Ovary (tissue), 9 donors: Measurements from ENCODE around the gene LANCL2. TPM values are rescaled to one million over a fixed set of nuclear protein-coding genes. Genes with fewer than 3 reads are reported as not detected.

Experiments
- DNase-seq, 5 donors: peaks; one replicate each; pipeline ENCODE4 v3.0.0-alpha.2; 2019 to 2020
- H3K27ac ChIP-seq, 2 donors: fragments of 200-600 bp; one replicate each; pipeline versions ENCODE4 v1.5.1 to v1.8.0; 2019 to 2022
- H3K27me3 ChIP-seq: fragments of 200-600 bp; one replicate; pipeline ENCODE4 v1.8.0; 2022
- H3K36me3 ChIP-seq: fragments of 200-600 bp; sonication (generic); one replicate; pipeline ENCODE4 v1.5.1; 2019
- H3K4me1 ChIP-seq: one replicate; pipeline ENCODE4 v1.8.1; 2013; ENCODE audit warnings: mild to moderate bottlenecking, moderate library complexity; ENCODE audit not compliant: insufficient read depth
- H3K4me3 ChIP-seq: fragments of 200-600 bp; sonication (generic); one replicate; pipeline ENCODE4 v1.5.1; 2017
- H3K9me3 ChIP-seq, 2 donors: fragments of 200-600 bp in 1 of 2; sonication (generic) in 1 of 2; one replicate each; pipeline versions ENCODE4 v1.5.1 to v1.8.1; 2013 to 2019; ENCODE audit warnings: mild to moderate bottlenecking in 1 of 2, moderate library complexity in 1 of 2
- EP300 ChIP-seq: sonication (generic); formaldehyde crosslinking; IDR thresholded peaks from one replicate; pipeline ENCODE4 v1.6.1; 2017; ENCODE audit warnings: antibody characterized with exemption
- POLR2A ChIP-seq: fragments of 450-650 bp; IDR thresholded peaks from one replicate; pipeline ENCODE4 v1.6.1; 2017; ENCODE audit warnings: antibody characterized with exemption, mild to moderate bottlenecking, moderate library complexity
- WGBS, 3 donors: extraction: QIAGEN DNeasy Blood & Tissue Kit in 1 of 3; methylation state at CpG; one replicate each; pipeline versions ENCODE4 v1.1.5 to v1.1.7; 2013 to 2017; 5-methylcytosine and 5-hydroxymethylcytosine counted together
- intact Hi-C, 4 donors: fragments of 100-400 bp; cut with DNase I; formaldehyde crosslinking; loops; one replicate each; pipeline versions ENCODE4 v1.11.0 to v1.15.1; 2022 to 2023
- polyA plus RNA-seq, 2 donors: library from polyadenylated mRNA; stranded (reverse); fragments of 200-250 nt in 1 of 2; fragments of 350-450 nt in 1 of 2; fragmentation: Illumina TruSeq in 1 of 2; extraction: RNeasy Lipid Tissue Mini Kit (QIAGEN cat#74804) in 1 of 2; gene quantifications; one replicate each; pipeline ENCODE4 v1.2.3, GENCODE V29; 2013 to 2014
- total RNA-seq, 7 donors: library from RNA; depleted of rRNA in 2 of 7; stranded (reverse); fragments of >200 nt in 2 of 7; fragmentation: NEBNext Ultra II Directional in 3 of 7; extraction: Animal tissue kit (Norgen Biotek cat#: 25700) in 3 of 7; gene quantifications; one replicate each; pipeline versions ENCODE4 v1.1.0 to v1.2.4, GENCODE V29; 2016 to 2023
- TF ChIP-seq, protein P1 (sequence below), 3 donors: fragments of 450-650 bp in 2 of 3; fragments of 200-600 bp in 1 of 3; IDR thresholded peaks; one replicate each; pipeline versions ENCODE4 v1.5.1 to v1.8.0; 2016 to 2022; ENCODE audit warnings: antibody characterized with exemption in 3 of 3, mild to moderate bottlenecking in 1 of 3
- donor health status: DM: no; HTN: no; CAD: no; lungs with moderate emphysema.
- donor health status: DM: no; HTN: no; CAD: no.
- donor health status: Bipolar disorder and iron deficiency.
- donor health status: DM: yes; HTN: yes; CAD: no.
- donor health status: DM: no; HTN: no; CAD: no.
- donor health status: DM: yes; HTN: yes; CAD: no.

LANCL2 gene
- total and polyA plus RNA-seq, 9 donors: 7.5 to 20.4 (median 16.8) TPM

DNA sequence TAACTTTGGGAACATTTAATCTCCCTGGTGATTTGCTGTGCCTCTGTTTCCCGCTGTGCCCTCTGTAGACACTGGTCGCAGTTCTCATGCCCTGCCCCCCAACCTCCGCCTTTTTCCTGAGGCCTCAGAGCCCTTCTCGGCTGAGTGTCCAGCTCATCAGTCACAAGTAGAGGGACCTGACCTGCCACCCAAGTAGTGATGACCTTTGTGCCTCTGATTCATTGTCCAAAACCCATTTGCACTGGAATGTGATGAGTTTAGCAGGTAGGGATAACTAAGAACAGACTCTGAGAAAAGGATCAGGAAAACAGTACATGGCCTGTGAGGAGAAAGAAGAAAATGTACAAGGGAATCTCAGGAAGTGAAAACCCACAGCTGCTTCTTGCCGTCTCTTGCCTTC is 58.8 kb downstream of the LANCL2 start:
- no peak overlapping the region for H3K27ac ChIP-seq
- no peaks in the 10 kb centered on the region for H3K4me1 ChIP-seq
- 79 to 92% (median 86%) methylated on average over 5 of the region's 5 CpGs for WGBS, 3 donors
- H3K4me3 ChIP-seq: no peak overlapping the region
- no peaks in the 10 kb centered on the region for H3K36me3 ChIP-seq
- no peaks in the 10 kb centered on the region for H3K9me3 ChIP-seq
- no peak for DNase-seq
- intact Hi-C loops: no loop called here
- H3K27me3 ChIP-seq: no peaks in the 10 kb centered on the region
- TF ChIP-seq, protein P1, sequence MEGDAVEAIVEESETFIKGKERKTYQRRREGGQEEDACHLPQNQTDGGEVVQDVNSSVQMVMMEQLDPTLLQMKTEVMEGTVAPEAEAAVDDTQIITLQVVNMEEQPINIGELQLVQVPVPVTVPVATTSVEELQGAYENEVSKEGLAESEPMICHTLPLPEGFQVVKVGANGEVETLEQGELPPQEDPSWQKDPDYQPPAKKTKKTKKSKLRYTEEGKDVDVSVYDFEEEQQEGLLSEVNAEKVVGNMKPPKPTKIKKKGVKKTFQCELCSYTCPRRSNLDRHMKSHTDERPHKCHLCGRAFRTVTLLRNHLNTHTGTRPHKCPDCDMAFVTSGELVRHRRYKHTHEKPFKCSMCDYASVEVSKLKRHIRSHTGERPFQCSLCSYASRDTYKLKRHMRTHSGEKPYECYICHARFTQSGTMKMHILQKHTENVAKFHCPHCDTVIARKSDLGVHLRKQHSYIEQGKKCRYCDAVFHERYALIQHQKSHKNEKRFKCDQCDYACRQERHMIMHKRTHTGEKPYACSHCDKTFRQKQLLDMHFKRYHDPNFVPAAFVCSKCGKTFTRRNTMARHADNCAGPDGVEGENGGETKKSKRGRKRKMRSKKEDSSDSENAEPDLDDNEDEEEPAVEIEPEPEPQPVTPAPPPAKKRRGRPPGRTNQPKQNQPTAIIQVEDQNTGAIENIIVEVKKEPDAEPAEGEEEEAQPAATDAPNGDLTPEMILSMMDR (IDR thresholded peaks at IDR 0.05): no peak
- TF ChIP-seq POLR2A (no peak), EP300 (no peak)

DNA sequence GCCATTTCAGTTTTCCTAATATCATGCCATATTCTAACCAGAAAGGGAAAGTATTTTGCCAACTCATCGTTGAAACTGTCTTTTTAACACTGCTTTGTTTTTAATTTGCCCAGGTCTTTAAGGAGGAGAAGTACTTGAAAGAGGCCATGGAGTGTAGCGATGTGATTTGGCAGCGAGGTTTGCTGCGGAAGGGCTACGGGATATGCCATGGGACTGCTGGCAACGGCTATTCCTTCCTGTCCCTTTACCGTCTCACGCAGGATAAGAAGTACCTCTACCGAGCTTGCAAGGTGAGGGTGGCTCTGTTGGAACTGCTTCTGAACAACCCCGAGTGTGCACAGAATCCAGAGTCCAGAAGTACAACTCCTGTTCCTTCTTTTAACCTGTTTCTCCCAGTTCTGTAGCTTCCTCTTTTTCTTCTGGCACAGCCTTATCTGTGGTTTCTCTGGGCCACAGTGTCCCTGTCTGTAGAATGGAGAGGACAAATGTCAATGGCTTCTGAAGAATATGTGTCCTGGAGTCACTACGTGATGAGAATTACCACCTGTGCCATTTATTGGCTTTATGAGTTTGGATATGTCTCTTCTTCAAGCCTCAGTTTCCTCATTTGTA is 60.1 kb downstream of the LANCL2 start:
- Histone ChIP-seq H3K36me3 (no peaks in the 10 kb centered on the region), H3K27me3 (no peaks in the 10 kb centered on the region), H3K4me1 (peaks cover 5% of the 10 kb centered on the region), H3K27ac (no peak overlapping the region), H3K9me3 (no peaks in the 10 kb centered on the region), H3K4me3 (no peak overlapping the region)
- intact Hi-C loops: no loop called here
- TF ChIP-seq POLR2A (no peak), EP300 (no peak)
- TF ChIP-seq, protein P1 (IDR thresholded peaks at IDR 0.05): no peak
- DNase-seq: no peak
- 93% methylated on average over 11 of the region's 11 CpGs for WGBS, 3 donors

DNA sequence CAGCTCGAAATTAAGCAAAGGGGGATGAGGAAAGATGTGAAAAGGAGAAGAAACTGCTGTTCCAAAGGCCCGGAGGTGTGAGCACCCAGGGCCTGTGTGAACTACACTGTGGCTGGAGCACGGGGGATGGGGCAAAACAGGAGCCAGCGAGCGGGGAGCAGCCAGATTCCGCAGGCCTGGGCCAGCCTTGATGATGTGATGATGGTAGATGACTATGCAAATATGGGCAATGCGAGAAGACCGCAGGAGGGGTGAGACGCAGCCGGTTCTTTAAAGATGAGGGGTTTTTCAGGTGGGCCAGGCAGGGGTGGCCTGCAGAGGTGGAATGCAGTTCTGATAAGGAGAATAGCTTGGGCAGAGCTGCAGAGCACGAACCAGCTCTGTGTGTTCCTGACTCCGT is 61.5 kb downstream of the LANCL2 start:
- H3K27me3 ChIP-seq: no peaks in the 10 kb centered on the region
- TF ChIP-seq POLR2A (no peak), EP300 (no peak)
- TF ChIP-seq, protein P1 (IDR thresholded peaks at IDR 0.05): no peak
- H3K4me1 ChIP-seq: peaks cover 8% of the 10 kb centered on the region
- no peaks in the 10 kb centered on the region for H3K36me3 ChIP-seq
- no peak for DNase-seq
- no peak overlapping the region for H3K4me3 ChIP-seq
- 85 to 91% (median 90%) methylated on average over 12 of the region's 12 CpGs for WGBS, 3 donors
- no peaks in the 10 kb centered on the region for H3K9me3 ChIP-seq
- intact Hi-C loops: no loop called here
- H3K27ac ChIP-seq: peak overlapping the region in 1 of 2 donors; percentile 80

DNA sequence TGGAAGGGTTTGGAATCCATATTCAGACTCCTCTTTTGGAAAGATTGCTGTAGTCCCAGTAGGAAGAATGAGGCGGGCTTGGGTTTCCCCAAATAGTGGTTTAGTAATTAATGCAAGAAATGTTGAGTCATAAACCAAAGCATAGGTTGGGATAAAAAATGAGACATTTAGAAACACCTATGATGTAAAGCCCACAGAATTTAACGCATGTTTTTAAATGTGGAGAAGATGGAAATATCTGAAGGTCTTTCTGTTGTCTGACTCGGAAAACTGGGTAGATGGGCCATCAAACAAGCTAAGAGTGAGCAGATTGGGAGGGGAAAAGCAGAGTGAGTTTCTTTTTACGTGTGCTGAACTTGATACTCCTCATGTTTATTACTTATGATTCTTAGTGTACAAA is 62.2 kb downstream of the LANCL2 start:
- Histone ChIP-seq H3K27ac (peak overlapping the region; percentile 74 to 80), H3K4me3 (no peak overlapping the region), H3K27me3 (no peaks in the 10 kb centered on the region), H3K9me3 (no peaks in the 10 kb centered on the region), H3K4me1 (peaks cover 8% of the 10 kb centered on the region), H3K36me3 (no peaks in the 10 kb centered on the region)
- no peak for TF ChIP-seq POLR2A
- no peak for DNase-seq
- whole genome bisulfite sequencing, 3 donors: 16 to 37% (median 36%) methylated on average over 4 of the region's 4 CpGs
- intact Hi-C loops: no loop called here

DNA sequence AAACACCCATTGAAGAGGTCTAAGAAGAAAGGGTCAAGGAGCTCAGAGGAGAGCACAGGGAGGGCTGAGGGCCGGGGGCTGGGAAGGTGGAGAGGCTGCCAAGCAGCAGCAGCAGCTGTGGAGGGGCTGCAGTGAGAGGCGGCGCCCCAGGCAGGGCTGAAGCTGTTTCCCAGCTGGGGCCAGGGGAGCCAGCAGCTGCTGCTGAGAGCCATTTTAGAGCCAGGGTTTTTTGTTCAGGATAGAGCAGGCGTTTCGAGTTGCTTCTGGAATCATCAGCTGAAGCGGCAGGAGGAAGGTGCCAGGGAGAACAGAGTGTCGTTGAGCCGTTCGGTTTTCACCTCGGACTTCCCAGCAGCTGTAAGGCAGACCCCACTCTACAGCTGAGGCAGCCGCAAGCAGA is 62.7 kb downstream of the LANCL2 start:
- Histone ChIP-seq H3K36me3 (no peaks in the 10 kb centered on the region), H3K4me1 (peaks cover 8% of the 10 kb centered on the region), H3K27me3 (no peaks in the 10 kb centered on the region), H3K9me3 (no peaks in the 10 kb centered on the region), H3K4me3 (peak overlapping the region; percentile 19), H3K27ac (peak overlapping the region; percentile 74 to 80)
- DNase-seq: peak in 4 of 5 donors; percentile 24 to 61 (median 46)
- WGBS, 3 donors: 10 to 24% (median 18%) methylated on average over 11 of the region's 11 CpGs
- intact Hi-C loops: no loop called here
- no peak for TF ChIP-seq POLR2A
- TF ChIP-seq EP300: no peak
